ENCODE measurements around the gene MYO16. TPM values are rescaled to one million over a fixed set of nuclear protein-coding genes. Genes with fewer than 3 reads are reported as not detected.

The MYO16 gene
- total and polyA plus RNA-seq, 4 experiments from 2014 or later: 0.54 to 14.9 (median 6.3) TPM

DNA sequence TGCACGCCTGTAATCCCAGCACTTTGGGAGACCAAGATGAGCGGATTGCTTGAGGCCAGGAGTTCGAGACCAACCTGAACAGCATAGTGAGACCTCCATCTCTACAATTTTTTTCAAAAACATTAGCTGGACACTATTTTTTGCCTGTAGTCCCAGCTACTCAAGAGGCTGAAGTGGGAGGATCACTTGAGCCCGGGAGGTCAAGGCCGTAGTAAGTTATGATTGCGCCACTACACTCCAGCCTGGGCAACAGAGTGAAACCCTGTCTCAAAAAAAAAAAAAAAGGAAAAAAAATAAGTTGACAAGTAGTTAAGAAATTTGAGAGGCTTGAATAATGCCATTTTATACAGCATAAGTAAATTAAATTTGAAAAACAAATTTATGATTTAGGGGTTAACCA is 330.6 kb downstream of the MYO16 start:
- intact Hi-C loops (cut with micrococcal nuclease): loop anchor here (2.0 kb wide), 1 partner anchor 637 kb away; no protein-coding TSS in a partner anchor
- Histone ChIP-seq H3K4me3 (ENCODE audit: low read length in 2 of 2) (no peak overlapping the region), H3K9me3 (ENCODE audit: control insufficient read depth in 1 of 2, low read length in 2 of 2) (no peaks in the 10 kb centered on the region), H3K27ac (ENCODE audit: low read depth, low read length) (no peak overlapping the region), H3K27me3 (ENCODE audit: insufficient read depth, low read length) (no peaks in the 10 kb centered on the region), H3K36me3 (ENCODE audit: insufficient read depth, low read length) (no peaks in the 10 kb centered on the region), H3K4me1 (ENCODE audit: insufficient read depth, low read length) (no peaks in the 10 kb centered on the region)
- Mint-ChIP-seq H3K27me3 (peaks cover 1 to 2% of the 10 kb centered on the region in 2 donors), H3K4me1 (peaks cover 0 to 2% (median 0%) of the 10 kb centered on the region in 4 donors), H3K36me3 (no peaks in the 10 kb centered on the region), H3K27ac (no peak overlapping the region), H3K9me3 (no peaks in the 10 kb centered on the region), H3K4me3 (no peak overlapping the region)
- CTCF ChIA-PET (ENCODE audit: partially characterized antibody): interaction anchor here (0.6 to 2.2 kb wide), 11 partner anchors 9 to 1656 kb away, joined by 3 to 7 read pairs (median 3); no protein-coding TSS in a partner anchor
- DNase-seq: no peak
- POLR2A ChIA-PET (ENCODE audit: partially characterized antibody): interaction anchor here (0.7 kb wide), 1 partner anchor 788 kb away, joined by 3 read pairs; no protein-coding TSS in a partner anchor

DNA sequence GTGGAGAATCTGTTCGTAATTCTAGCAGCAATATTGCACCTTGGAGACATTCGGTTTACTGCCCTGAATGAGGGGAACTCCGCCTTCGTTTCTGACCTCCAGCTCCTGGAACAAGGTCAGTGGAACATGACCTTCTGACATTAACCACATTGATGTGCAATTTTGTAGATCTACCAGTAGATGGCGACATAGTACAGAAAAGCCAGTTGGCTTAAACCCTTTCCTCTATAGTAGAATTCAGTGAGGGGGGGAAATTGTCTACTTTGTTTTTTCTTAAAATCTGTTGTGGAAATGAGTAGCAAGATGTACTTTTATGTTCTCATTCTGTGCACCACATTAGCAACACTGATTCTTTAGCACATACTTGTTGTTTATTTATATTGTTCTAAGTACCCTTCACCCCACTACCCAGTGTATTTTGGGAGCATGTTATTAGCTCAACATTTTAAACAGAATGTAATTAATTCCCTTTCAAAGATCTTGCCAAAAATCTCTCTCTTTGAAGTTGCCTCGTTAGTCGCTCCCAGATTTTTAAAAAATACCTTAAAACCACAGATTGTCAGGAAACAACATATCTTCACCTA is 332.2 kb downstream of the MYO16 start:
- H3K27me3 ChIP-seq (ENCODE audit: insufficient read depth, low read length): no peaks in the 10 kb centered on the region
- peak; percentile 29 to 57 (median 55) for DNase-seq
- no peak overlapping the region for H3K27ac ChIP-seq (ENCODE audit: low read depth, low read length)
- POLR2A ChIA-PET (ENCODE audit: partially characterized antibody): no interaction called here
- H3K9me3 Mint-ChIP-seq: no peaks in the 10 kb centered on the region
- CTCF ChIA-PET (ENCODE audit: partially characterized antibody): interaction anchor here (0.6 to 2.2 kb wide), 17 partner anchors 9 to 1933 kb away, joined by 3 to 19 read pairs (median 5); no protein-coding TSS in a partner anchor
- H3K9me3 ChIP-seq (ENCODE audit: control insufficient read depth in 1 of 2, low read length in 2 of 2): no peaks in the 10 kb centered on the region
- H3K36me3 ChIP-seq (ENCODE audit: insufficient read depth, low read length): no peaks in the 10 kb centered on the region
- H3K4me1 ChIP-seq (ENCODE audit: insufficient read depth, low read length): no peaks in the 10 kb centered on the region
- intact Hi-C loops (cut with micrococcal nuclease): loop anchor here (1.0 to 2.0 kb wide), 3 partner anchors 639 to 1155 kb away; no protein-coding TSS in a partner anchor
- no peak overlapping the region for H3K4me3 ChIP-seq (ENCODE audit: low read length in 2 of 2)
- no peak overlapping the region for H3K4me3 Mint-ChIP-seq
- peaks cover 0 to 2% (median 0%) of the 10 kb centered on the region in 4 donors for H3K4me1 Mint-ChIP-seq
- H3K27ac Mint-ChIP-seq: peak overlapping the region in 1 of 7 donors; percentile 24
- H3K27me3 Mint-ChIP-seq: peaks cover 1 to 2% of the 10 kb centered on the region in 2 donors
- H3K36me3 Mint-ChIP-seq: no peaks in the 10 kb centered on the region

DNA sequence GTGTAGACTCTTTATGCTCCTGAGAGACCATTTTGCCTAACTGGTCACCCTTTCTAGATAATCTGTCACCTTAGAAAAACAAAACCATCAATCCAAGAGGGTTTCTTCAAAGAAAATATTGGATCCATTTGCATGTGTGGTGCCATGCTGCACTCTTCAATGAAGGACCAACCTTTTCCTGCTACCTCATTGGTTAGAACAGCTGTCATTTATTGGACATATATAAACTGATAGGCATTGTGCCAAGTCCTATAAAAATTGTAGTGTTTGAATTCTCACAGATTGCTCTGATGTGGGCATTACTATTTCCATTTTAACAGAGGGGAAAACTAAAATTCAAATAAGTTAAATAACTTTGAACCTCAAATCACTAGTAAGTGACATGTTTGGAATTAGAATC is 333.2 kb downstream of the MYO16 start:
- no peak overlapping the region for H3K4me3 Mint-ChIP-seq
- no peak for DNase-seq
- intact Hi-C loops (cut with micrococcal nuclease): no loop called here
- H3K36me3 Mint-ChIP-seq: no peaks in the 10 kb centered on the region
- H3K9me3 Mint-ChIP-seq: no peaks in the 10 kb centered on the region
- CTCF ChIA-PET (ENCODE audit: partially characterized antibody): interaction anchor here (1.0 to 1.7 kb wide), 2 partner anchors 827 to 830 kb away, joined by 3 to 4 read pairs; no protein-coding TSS in a partner anchor
- peaks cover 0 to 2% (median 0%) of the 10 kb centered on the region in 4 donors for H3K4me1 Mint-ChIP-seq
- H3K4me1 ChIP-seq (ENCODE audit: insufficient read depth, low read length): no peaks in the 10 kb centered on the region
- no peak overlapping the region for H3K4me3 ChIP-seq (ENCODE audit: low read length in 2 of 2)
- H3K27ac Mint-ChIP-seq: no peak overlapping the region
- H3K27me3 Mint-ChIP-seq: peaks cover 0 to 2% of the 10 kb centered on the region in 2 donors
- POLR2A ChIA-PET (ENCODE audit: partially characterized antibody): no interaction called here
- H3K36me3 ChIP-seq (ENCODE audit: insufficient read depth, low read length): no peaks in the 10 kb centered on the region
- no peaks in the 10 kb centered on the region for H3K27me3 ChIP-seq (ENCODE audit: insufficient read depth, low read length)
- H3K27ac ChIP-seq (ENCODE audit: low read depth, low read length): no peak overlapping the region
- H3K9me3 ChIP-seq (ENCODE audit: control insufficient read depth in 1 of 2, low read length in 2 of 2): no peaks in the 10 kb centered on the region

DNA sequence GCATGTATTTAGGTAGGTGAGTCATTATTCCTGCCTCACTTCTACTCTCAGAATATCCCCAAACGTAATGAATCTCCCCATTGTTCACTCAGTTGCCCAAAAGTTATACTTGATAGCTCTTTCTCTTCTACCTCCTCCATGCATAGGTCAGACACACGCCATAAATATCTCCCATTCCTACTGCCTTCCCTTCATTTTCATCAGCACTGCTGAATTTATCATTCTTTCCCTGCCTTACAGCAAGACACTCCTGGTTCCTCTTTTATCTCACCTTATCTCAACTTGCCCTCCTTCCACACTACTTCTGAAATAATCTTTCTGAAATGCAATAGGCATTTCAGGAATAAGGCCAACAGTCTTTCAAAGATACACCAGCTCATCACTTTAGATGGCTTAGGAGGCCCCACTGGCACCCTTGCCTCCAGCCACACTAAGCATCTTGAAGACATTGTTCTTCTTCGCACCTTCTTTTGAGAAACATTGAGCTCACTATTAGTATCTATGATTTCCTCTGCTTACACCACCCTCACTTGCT is 333.9 kb downstream of the MYO16 start:
- Histone ChIP-seq H3K4me3 (ENCODE audit: low read length in 2 of 2) (no peak overlapping the region), H3K36me3 (ENCODE audit: insufficient read depth, low read length) (no peaks in the 10 kb centered on the region), H3K27me3 (ENCODE audit: insufficient read depth, low read length) (no peaks in the 10 kb centered on the region), H3K27ac (ENCODE audit: low read depth, low read length) (no peak overlapping the region), H3K4me1 (ENCODE audit: insufficient read depth, low read length) (no peaks in the 10 kb centered on the region), H3K9me3 (ENCODE audit: control insufficient read depth in 1 of 2, low read length in 2 of 2) (no peaks in the 10 kb centered on the region)
- DNase-seq: no peak
- Mint-ChIP-seq H3K36me3 (no peaks in the 10 kb centered on the region), H3K4me3 (no peak overlapping the region), H3K27me3 (peaks cover 0 to 2% of the 10 kb centered on the region in 2 donors), H3K27ac (no peak overlapping the region), H3K4me1 (peaks cover 0 to 2% (median 0%) of the 10 kb centered on the region in 4 donors), H3K9me3 (no peaks in the 10 kb centered on the region)
- ChIA-PET POLR2A (ENCODE audit: partially characterized antibody) (no interaction called here), CTCF (ENCODE audit: partially characterized antibody) (interaction anchor here (1.0 to 1.7 kb wide), 4 partner anchors 822 to 1153 kb away, joined by 3 to 7 read pairs (median 4); no protein-coding TSS in a partner anchor)
- intact Hi-C loops (cut with micrococcal nuclease): no loop called here

DNA sequence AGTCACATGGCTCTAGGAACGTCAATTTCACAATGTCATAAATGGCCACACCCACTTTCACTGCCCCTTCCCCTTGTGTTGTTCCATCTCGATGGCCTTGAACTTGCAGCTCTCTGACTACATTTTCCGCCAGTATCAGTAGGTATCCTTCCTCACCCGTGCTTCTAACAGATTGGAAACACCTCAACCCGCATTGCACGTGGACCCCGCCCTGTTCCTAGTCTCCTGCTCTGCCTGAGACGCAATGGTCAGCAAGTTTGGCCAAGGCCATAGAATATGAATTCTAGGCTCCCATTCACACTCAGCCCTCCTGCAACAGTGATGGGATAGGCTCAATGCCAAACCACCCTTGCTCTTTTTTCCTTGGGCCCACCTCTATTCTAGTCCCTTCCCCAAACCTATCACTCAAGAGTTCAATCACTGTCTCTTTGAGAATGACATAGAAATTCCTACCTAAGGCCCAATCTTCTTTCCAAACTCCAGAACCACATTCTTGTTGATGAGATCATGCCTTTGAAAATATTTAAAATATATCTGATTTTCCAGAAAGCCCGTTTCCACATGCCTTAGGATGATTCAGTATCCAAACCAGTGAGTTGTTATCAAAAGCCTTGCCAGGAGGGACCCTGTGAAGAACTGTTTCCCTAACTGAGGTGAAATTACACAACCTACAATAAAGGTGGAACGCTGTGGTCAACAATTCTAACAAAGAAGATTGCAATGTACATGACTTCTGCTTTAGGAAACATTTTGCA is 334.6 kb downstream of the MYO16 start:
- no peaks in the 10 kb centered on the region for H3K36me3 Mint-ChIP-seq
- Histone ChIP-seq H3K9me3 (ENCODE audit: control insufficient read depth in 1 of 2, low read length in 2 of 2) (no peaks in the 10 kb centered on the region), H3K4me1 (ENCODE audit: insufficient read depth, low read length) (no peaks in the 10 kb centered on the region), H3K36me3 (ENCODE audit: insufficient read depth, low read length) (no peaks in the 10 kb centered on the region), H3K4me3 (ENCODE audit: low read length in 2 of 2) (no peak overlapping the region), H3K27ac (ENCODE audit: low read depth, low read length) (no peak overlapping the region), H3K27me3 (ENCODE audit: insufficient read depth, low read length) (no peaks in the 10 kb centered on the region)
- CTCF ChIA-PET (ENCODE audit: partially characterized antibody): interaction anchor here (1.0 to 1.7 kb wide), 4 partner anchors 821 to 1152 kb away, joined by 3 to 7 read pairs (median 4); no protein-coding TSS in a partner anchor
- POLR2A ChIA-PET (ENCODE audit: partially characterized antibody): no interaction called here
- intact Hi-C loops (cut with micrococcal nuclease): no loop called here
- H3K4me1 Mint-ChIP-seq: peaks cover 0 to 2% (median 0%) of the 10 kb centered on the region in 4 donors
- H3K27ac Mint-ChIP-seq: peak overlapping the region in 1 of 7 donors; percentile 12
- peaks cover 0 to 2% of the 10 kb centered on the region in 2 donors for H3K27me3 Mint-ChIP-seq
- H3K9me3 Mint-ChIP-seq: no peaks in the 10 kb centered on the region
- no peak overlapping the region for H3K4me3 Mint-ChIP-seq
- DNase-seq: no peak

DNA sequence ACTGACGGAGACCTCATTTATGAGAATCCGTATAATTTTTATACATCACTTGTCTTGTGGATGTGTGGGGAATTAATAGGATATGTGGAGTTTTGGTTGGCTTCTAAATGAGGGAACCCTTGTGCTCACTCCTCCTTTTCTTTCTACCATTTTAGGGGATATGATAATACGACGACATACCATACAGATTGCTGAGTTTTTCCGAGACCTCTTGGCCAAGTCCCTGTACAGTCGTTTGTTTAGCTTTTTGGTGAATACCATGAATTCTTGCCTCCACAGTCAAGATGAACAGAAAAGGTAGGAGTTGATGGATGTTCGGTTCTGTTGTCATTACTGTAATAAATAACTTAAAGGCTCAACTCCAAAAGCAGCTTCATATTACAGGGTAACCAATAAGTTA is 335.2 kb downstream of the MYO16 start:
- H3K27ac ChIP-seq (ENCODE audit: low read depth, low read length): no peak overlapping the region
- H3K27ac Mint-ChIP-seq: no peak overlapping the region
- H3K36me3 ChIP-seq (ENCODE audit: insufficient read depth, low read length): no peaks in the 10 kb centered on the region
- no peak overlapping the region for H3K4me3 ChIP-seq (ENCODE audit: low read length in 2 of 2)
- peaks cover 0 to 2% (median 0%) of the 10 kb centered on the region in 4 donors for H3K4me1 Mint-ChIP-seq
- H3K9me3 ChIP-seq (ENCODE audit: control insufficient read depth in 1 of 2, low read length in 2 of 2): no peaks in the 10 kb centered on the region
- CTCF ChIA-PET (ENCODE audit: partially characterized antibody): no interaction called here
- POLR2A ChIA-PET (ENCODE audit: partially characterized antibody): no interaction called here
- no peak overlapping the region for H3K4me3 Mint-ChIP-seq
- no peaks in the 10 kb centered on the region for H3K4me1 ChIP-seq (ENCODE audit: insufficient read depth, low read length)
- no peaks in the 10 kb centered on the region for H3K27me3 ChIP-seq (ENCODE audit: insufficient read depth, low read length)
- H3K9me3 Mint-ChIP-seq: no peaks in the 10 kb centered on the region
- H3K27me3 Mint-ChIP-seq: no peaks in the 10 kb centered on the region
- intact Hi-C loops (cut with micrococcal nuclease): no loop called here
- no peaks in the 10 kb centered on the region for H3K36me3 Mint-ChIP-seq
- DNase-seq: no peak

DNA sequence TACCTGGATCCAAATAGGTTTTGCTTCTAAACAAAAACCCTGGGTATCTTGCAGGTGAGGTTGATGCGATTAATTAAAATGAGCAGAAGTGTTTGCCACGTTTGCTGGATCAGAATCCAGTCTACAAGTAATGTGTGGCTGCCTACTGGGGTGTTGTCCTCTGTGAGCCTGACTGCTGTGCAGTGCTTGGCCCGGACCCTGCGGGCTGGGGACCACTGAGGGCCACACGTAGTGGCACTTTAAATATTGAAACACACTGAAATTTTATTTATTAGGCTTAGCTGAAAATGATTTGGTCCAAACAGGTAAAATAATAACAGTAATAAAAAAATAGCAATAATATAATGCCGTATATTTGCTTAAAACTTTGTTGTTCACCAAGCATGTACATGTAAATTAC is 338.0 kb downstream of the MYO16 start:
- POLR2A ChIA-PET (ENCODE audit: partially characterized antibody): no interaction called here
- Mint-ChIP-seq H3K4me3 (no peak overlapping the region), H3K9me3 (no peaks in the 10 kb centered on the region), H3K36me3 (no peaks in the 10 kb centered on the region), H3K27me3 (no peaks in the 10 kb centered on the region), H3K27ac (no peak overlapping the region), H3K4me1 (no peaks in the 10 kb centered on the region)
- DNase-seq: no peak
- no peaks in the 10 kb centered on the region for H3K9me3 ChIP-seq (ENCODE audit: control insufficient read depth in 1 of 2, low read length in 2 of 2)
- no peaks in the 10 kb centered on the region for H3K36me3 ChIP-seq (ENCODE audit: insufficient read depth, low read length)
- H3K4me1 ChIP-seq (ENCODE audit: insufficient read depth, low read length): no peaks in the 10 kb centered on the region
- H3K27me3 ChIP-seq (ENCODE audit: insufficient read depth, low read length): no peaks in the 10 kb centered on the region
- H3K4me3 ChIP-seq (ENCODE audit: low read length in 2 of 2): no peak overlapping the region
- CTCF ChIA-PET (ENCODE audit: partially characterized antibody): no interaction called here
- intact Hi-C loops (cut with micrococcal nuclease): no loop called here
- no peak overlapping the region for H3K27ac ChIP-seq (ENCODE audit: low read depth, low read length)

All from CD4-positive, alpha-beta memory T cell (primary cell).